Measurements from ENCODE around the gene METAP2.

DNA sequence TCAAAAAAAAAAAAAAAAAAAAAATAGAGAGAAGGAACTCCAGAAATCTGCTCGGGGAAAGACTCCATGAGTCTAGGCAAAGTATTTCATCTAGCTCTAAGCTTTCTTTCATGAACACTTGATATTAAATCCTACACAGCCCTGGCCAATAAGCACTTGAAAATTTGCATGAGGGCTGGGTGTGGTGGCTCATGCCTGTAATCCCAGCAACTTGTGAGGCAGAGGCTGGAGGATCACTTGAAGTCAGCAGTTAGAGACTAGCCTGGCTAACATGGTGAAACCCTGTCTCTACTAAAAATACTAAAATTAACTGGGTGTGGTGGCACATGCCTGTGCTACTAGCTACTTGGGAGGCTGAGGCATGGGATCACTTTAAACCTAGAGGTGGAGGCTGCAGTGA lies 13.1 kb upstream of the METAP2 start:
- TF ChIP-seq EZH2phosphoT487 (IDR thresholded peaks at IDR 0.05; ENCODE audit: insufficient read depth, low read depth) (no peak), EZH2 (IDR thresholded peaks at IDR 0.05; ENCODE audit: insufficient read depth, poor library complexity, severe bottlenecking) (no peak)

Data from GM23248 (cell line).